HG02852 (cell line): ENCODE data around the gene ZNF618.

Experiments used
- ATAC-seq: cut with Tn5 transposase; IDR thresholded peaks from one replicate; pipeline ENCODE4 v1.9.1; 2021; ENCODE audit warnings: mild to moderate bottlenecking, moderate library complexity; ENCODE audit not compliant: unreplicated experiment

ZNF618 gene

GRCh38 chr9:113954591-113954990 lies 78.5 kb downstream of the ZNF618 start:
- no peak for ATAC-seq

- ATAC-seq: no peak
These were observed 79.1 kb downstream of the ZNF618 start for GRCh38 chr9:113955076-113955752.

GRCh38 chr9:113956901-113957300 lies 80.8 kb downstream of the ZNF618 start:
- ATAC-seq: no peak

- ATAC-seq: no peak
These were observed 81.2 kb downstream of the ZNF618 start for GRCh38 chr9:113957351-113957750.

- no peak for ATAC-seq
These were observed 81.8 kb downstream of the ZNF618 start for GRCh38 chr9:113957821-113958341.

GRCh38 chr9:113958556-113958955 lies 82.4 kb downstream of the ZNF618 start:
- no peak for ATAC-seq

GRCh38 chr9:113960768-113961167 lies 84.7 kb downstream of the ZNF618 start:
- ATAC-seq: no peak

- ATAC-seq: no peak
These were observed 86.3 kb downstream of the ZNF618 start for GRCh38 chr9:113962396-113962795.

- ATAC-seq: no peak
These were observed 87.0 kb downstream of the ZNF618 start for GRCh38 chr9:113963017-113963620.

- ATAC-seq: no peak
These were observed 87.8 kb downstream of the ZNF618 start for GRCh38 chr9:113963696-113964494.

- no peak for ATAC-seq
These were observed 88.5 kb downstream of the ZNF618 start for GRCh38 chr9:113964495-113965170.

- no peak for ATAC-seq
These were observed 90.3 kb downstream of the ZNF618 start for GRCh38 chr9:113966394-113966793.

- ATAC-seq: no peak
These were observed 91.3 kb downstream of the ZNF618 start for GRCh38 chr9:113967380-113967779.

- no peak for ATAC-seq
These were observed 93.2 kb downstream of the ZNF618 start for GRCh38 chr9:113969343-113969742.

- no peak for ATAC-seq
These were observed 97.1 kb downstream of the ZNF618 start for GRCh38 chr9:113973226-113973625.

- ATAC-seq: no peak
These were observed 97.9 kb downstream of the ZNF618 start for GRCh38 chr9:113973963-113974413.

GRCh38 chr9:113976915-113977314 lies 100.8 kb downstream of the ZNF618 start:
- ATAC-seq: no peak

GRCh38 chr9:113978725-113979342 lies 102.7 kb downstream of the ZNF618 start:
- no peak for ATAC-seq

- no peak for ATAC-seq
These were observed 103.4 kb downstream of the ZNF618 start for GRCh38 chr9:113979343-113980127.
